Right lobe of liver (tissue), 4 donors: ENCODE data around the gene ERC1.

ENCODE experiments used
- POLR2A ChIP-seq: fragments of 450-650 bp; IDR thresholded peaks from one replicate; pipeline ENCODE4 v1.6.1; 2017; ENCODE audit warnings: antibody characterized with exemption, mild to moderate bottlenecking
- TF ChIP-seq, protein P1 (sequence below), 4 donors: fragments of 200-600 bp in 3 of 4; fragments of 450-650 bp in 1 of 4; IDR thresholded peaks; one replicate each; pipeline versions ENCODE4 v1.5.1 to v1.8.0; 2016 to 2022; ENCODE audit warnings: antibody characterized with exemption in 4 of 4, mild to moderate bottlenecking in 2 of 4
- donor health status: DM: no; HTN: no; CAD: no.
- donor health status: DM: no; HTN: no; CAD: no.
- donor health status: DM: no; HTN: yes; CAD: no.

DNA sequence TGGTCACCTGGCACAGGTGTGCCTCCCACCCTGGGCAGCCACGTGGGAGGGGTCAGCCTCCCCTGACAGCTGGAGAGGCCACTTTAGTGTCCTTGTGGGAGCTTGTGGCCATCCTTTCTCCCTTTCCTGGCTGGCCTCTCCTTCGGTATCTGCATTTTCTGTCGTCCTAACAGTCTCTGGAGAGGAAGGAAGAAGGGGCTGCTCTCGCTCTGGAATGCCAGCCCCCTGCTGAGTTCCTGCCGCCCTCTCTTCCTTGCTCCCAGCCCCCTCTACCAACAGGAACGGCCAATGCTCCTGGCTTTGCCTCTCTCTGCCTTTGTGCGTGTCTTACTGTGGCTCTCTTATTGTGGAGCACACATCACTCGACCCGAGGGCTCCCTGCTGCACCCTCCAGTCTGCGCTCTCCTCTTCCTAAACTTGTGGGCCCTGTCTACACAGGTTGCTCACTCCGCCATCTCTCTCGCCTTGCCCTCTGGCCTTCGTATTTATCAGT, 532.6 kb downstream of the ERC1 start:
- TF ChIP-seq, protein P1, sequence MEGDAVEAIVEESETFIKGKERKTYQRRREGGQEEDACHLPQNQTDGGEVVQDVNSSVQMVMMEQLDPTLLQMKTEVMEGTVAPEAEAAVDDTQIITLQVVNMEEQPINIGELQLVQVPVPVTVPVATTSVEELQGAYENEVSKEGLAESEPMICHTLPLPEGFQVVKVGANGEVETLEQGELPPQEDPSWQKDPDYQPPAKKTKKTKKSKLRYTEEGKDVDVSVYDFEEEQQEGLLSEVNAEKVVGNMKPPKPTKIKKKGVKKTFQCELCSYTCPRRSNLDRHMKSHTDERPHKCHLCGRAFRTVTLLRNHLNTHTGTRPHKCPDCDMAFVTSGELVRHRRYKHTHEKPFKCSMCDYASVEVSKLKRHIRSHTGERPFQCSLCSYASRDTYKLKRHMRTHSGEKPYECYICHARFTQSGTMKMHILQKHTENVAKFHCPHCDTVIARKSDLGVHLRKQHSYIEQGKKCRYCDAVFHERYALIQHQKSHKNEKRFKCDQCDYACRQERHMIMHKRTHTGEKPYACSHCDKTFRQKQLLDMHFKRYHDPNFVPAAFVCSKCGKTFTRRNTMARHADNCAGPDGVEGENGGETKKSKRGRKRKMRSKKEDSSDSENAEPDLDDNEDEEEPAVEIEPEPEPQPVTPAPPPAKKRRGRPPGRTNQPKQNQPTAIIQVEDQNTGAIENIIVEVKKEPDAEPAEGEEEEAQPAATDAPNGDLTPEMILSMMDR (IDR thresholded peaks at IDR 0.05): no peak
- no peak for TF ChIP-seq POLR2A
